Memory B cell (primary cell): Measurements from ENCODE around the gene PIK3R1.

Experiments used
- ATAC-seq: fragments of 150-1000 bp; cut with Tn5 transposase; 2 replicates; pipeline ENCODE4 v1.10.0; 2021; ENCODE audit warnings: low read depth, mild to moderate bottlenecking, moderate library complexity
- DNase-seq, 2 donors: peaks; one replicate each; pipeline ENCODE4 v3.0.0; 2022; ENCODE audit warnings: low spot score in 2 of 2
- H3K27ac Mint-ChIP-seq: one replicate; pipeline ENCODE4 v1.8.0; 2022; ENCODE audit warnings: mild to moderate bottlenecking, moderate library complexity, mixed read lengths
- H3K27me3 Mint-ChIP-seq: one replicate; pipeline ENCODE4 v1.8.0; 2022; ENCODE audit warnings: mixed read lengths
- H3K36me3 Mint-ChIP-seq: one replicate; pipeline ENCODE4 v1.8.0; 2022; ENCODE audit warnings: mild to moderate bottlenecking, mixed read lengths
- H3K4me1 Mint-ChIP-seq: one replicate; pipeline ENCODE4 v1.8.0; 2022; ENCODE audit warnings: mixed read lengths
- H3K4me3 Mint-ChIP-seq: one replicate; pipeline ENCODE4 v1.8.0; 2022; ENCODE audit warnings: mild to moderate bottlenecking, moderate library complexity, mixed read lengths
- H3K9me3 Mint-ChIP-seq: one replicate; pipeline ENCODE4 v1.8.0; 2022; ENCODE audit warnings: mixed read lengths

Gene PIK3R1

GRCh38 chr5:68285851-68286611 lies 70.5 kb downstream of the PIK3R1 start:
- Mint-ChIP-seq H3K27ac (peak overlapping the region; percentile 91), H3K36me3 (peaks cover 7% of the 10 kb centered on the region), H3K9me3 (no peaks in the 10 kb centered on the region), H3K4me3 (no peak overlapping the region), H3K27me3 (no peaks in the 10 kb centered on the region), H3K4me1 (peaks cover 25% of the 10 kb centered on the region)
- peak in 1 of 2 donors; percentile 51 for DNase-seq
- no peak for ATAC-seq

- no peak for ATAC-seq
- no peak overlapping the region for H3K27ac Mint-ChIP-seq
- H3K9me3 Mint-ChIP-seq: no peaks in the 10 kb centered on the region
- peaks cover 25% of the 10 kb centered on the region for H3K4me1 Mint-ChIP-seq
- DNase-seq: no peak
- no peaks in the 10 kb centered on the region for H3K27me3 Mint-ChIP-seq
- H3K4me3 Mint-ChIP-seq: no peak overlapping the region
- H3K36me3 Mint-ChIP-seq: peaks cover 6% of the 10 kb centered on the region
Measured at GRCh38 chr5:68286612-68286912, 71.0 kb downstream of the PIK3R1 start.

GRCh38 chr5:68287631-68287975 lies 72.0 kb downstream of the PIK3R1 start:
- peak overlapping the region; percentile 87 for H3K4me3 Mint-ChIP-seq

GRCh38 chr5:68287976-68288706 lies 72.6 kb downstream of the PIK3R1 start:
- DNase-seq: peak in 1 of 2 donors; percentile 23
- peaks cover 25% of the 10 kb centered on the region for H3K4me1 Mint-ChIP-seq
- H3K36me3 Mint-ChIP-seq: peaks cover 7% of the 10 kb centered on the region
- peak overlapping the region; percentile 87 for H3K4me3 Mint-ChIP-seq
- H3K27ac Mint-ChIP-seq: peak overlapping the region; percentile 79
- no peaks in the 10 kb centered on the region for H3K9me3 Mint-ChIP-seq
- no peaks in the 10 kb centered on the region for H3K27me3 Mint-ChIP-seq
- peak; percentile 65 for ATAC-seq

More at GRCh38 chr5:68287631-68287975, 72.0 kb downstream of the PIK3R1 start:
- Mint-ChIP-seq H3K4me1 (peaks cover 25% of the 10 kb centered on the region), H3K9me3 (no peaks in the 10 kb centered on the region), H3K27me3 (no peaks in the 10 kb centered on the region), H3K36me3 (peaks cover 7% of the 10 kb centered on the region), H3K27ac (peak overlapping the region; percentile 79)
- ATAC-seq (no peak), DNase-seq (no peak)

GRCh38 chr5:68288707-68289134 lies 73.2 kb downstream of the PIK3R1 start:
- DNase-seq (no peak), ATAC-seq (peak; percentile 18)
- Mint-ChIP-seq H3K27me3 (no peaks in the 10 kb centered on the region), H3K4me1 (peaks cover 25% of the 10 kb centered on the region), H3K27ac (no peak overlapping the region), H3K9me3 (no peaks in the 10 kb centered on the region), H3K4me3 (peak overlapping the region; percentile 87), H3K36me3 (peaks cover 7% of the 10 kb centered on the region)

GRCh38 chr5:68289498-68289897 lies 73.9 kb downstream of the PIK3R1 start:
- H3K27ac Mint-ChIP-seq: no peak overlapping the region
- H3K4me3 Mint-ChIP-seq: no peak overlapping the region
- no peaks in the 10 kb centered on the region for H3K9me3 Mint-ChIP-seq
- H3K27me3 Mint-ChIP-seq: no peaks in the 10 kb centered on the region
- DNase-seq (no peak), ATAC-seq (no peak)
- H3K36me3 Mint-ChIP-seq: peaks cover 10% of the 10 kb centered on the region
- H3K4me1 Mint-ChIP-seq: peaks cover 25% of the 10 kb centered on the region

- Mint-ChIP-seq H3K27ac (peak overlapping the region; percentile 60), H3K36me3 (peaks cover 15% of the 10 kb centered on the region), H3K9me3 (no peaks in the 10 kb centered on the region), H3K4me1 (peaks cover 26% of the 10 kb centered on the region), H3K27me3 (no peaks in the 10 kb centered on the region), H3K4me3 (no peak overlapping the region)
- no peak for DNase-seq
- no peak for ATAC-seq
Measured at GRCh38 chr5:68290260-68290674, 74.7 kb downstream of the PIK3R1 start.

GRCh38 chr5:68290847-68291246 lies 75.3 kb downstream of the PIK3R1 start:
- no peaks in the 10 kb centered on the region for H3K9me3 Mint-ChIP-seq
- H3K4me1 Mint-ChIP-seq: peaks cover 22% of the 10 kb centered on the region
- H3K27me3 Mint-ChIP-seq: no peaks in the 10 kb centered on the region
- no peak for DNase-seq
- H3K4me3 Mint-ChIP-seq: no peak overlapping the region
- H3K27ac Mint-ChIP-seq: no peak overlapping the region
- no peak for ATAC-seq
- H3K36me3 Mint-ChIP-seq: peaks cover 18% of the 10 kb centered on the region

- H3K36me3 Mint-ChIP-seq: peaks cover 27% of the 10 kb centered on the region
- H3K27ac Mint-ChIP-seq: no peak overlapping the region
- no peaks in the 10 kb centered on the region for H3K9me3 Mint-ChIP-seq
- no peaks in the 10 kb centered on the region for H3K27me3 Mint-ChIP-seq
- peaks cover 11% of the 10 kb centered on the region for H3K4me1 Mint-ChIP-seq
- H3K4me3 Mint-ChIP-seq: no peak overlapping the region
- ATAC-seq (no peak), DNase-seq (no peak)
Measured at GRCh38 chr5:68292316-68292715, 76.8 kb downstream of the PIK3R1 start.

- H3K9me3 Mint-ChIP-seq: no peaks in the 10 kb centered on the region
- peaks cover 5% of the 10 kb centered on the region for H3K4me1 Mint-ChIP-seq
- no peak overlapping the region for H3K4me3 Mint-ChIP-seq
- no peak for DNase-seq
- peaks cover 35% of the 10 kb centered on the region for H3K36me3 Mint-ChIP-seq
- no peaks in the 10 kb centered on the region for H3K27me3 Mint-ChIP-seq
- ATAC-seq: no peak
- no peak overlapping the region for H3K27ac Mint-ChIP-seq
Measured at GRCh38 chr5:68295772-68296171, 80.2 kb downstream of the PIK3R1 start.

GRCh38 chr5:68296895-68297294 lies 81.3 kb downstream of the PIK3R1 start:
- Mint-ChIP-seq H3K9me3 (no peaks in the 10 kb centered on the region), H3K36me3 (peaks cover 35% of the 10 kb centered on the region), H3K27me3 (no peaks in the 10 kb centered on the region), H3K4me1 (peaks cover 3% of the 10 kb centered on the region), H3K27ac (no peak overlapping the region), H3K4me3 (no peak overlapping the region)
- ATAC-seq (no peak), DNase-seq (no peak)

- peaks cover 5% of the 10 kb centered on the region for H3K4me1 Mint-ChIP-seq
- no peak overlapping the region for H3K4me3 Mint-ChIP-seq
- H3K9me3 Mint-ChIP-seq: no peaks in the 10 kb centered on the region
- DNase-seq (no peak), ATAC-seq (no peak)
- H3K36me3 Mint-ChIP-seq: peaks cover 33% of the 10 kb centered on the region
- no peak overlapping the region for H3K27ac Mint-ChIP-seq
- no peaks in the 10 kb centered on the region for H3K27me3 Mint-ChIP-seq
Measured at GRCh38 chr5:68297656-68298055, 82.1 kb downstream of the PIK3R1 start.

GRCh38 chr5:68298479-68298878 lies 82.9 kb downstream of the PIK3R1 start:
- no peaks in the 10 kb centered on the region for H3K27me3 Mint-ChIP-seq
- H3K4me1 Mint-ChIP-seq: peaks cover 5% of the 10 kb centered on the region
- no peaks in the 10 kb centered on the region for H3K9me3 Mint-ChIP-seq
- H3K36me3 Mint-ChIP-seq: peaks cover 33% of the 10 kb centered on the region
- DNase-seq (no peak), ATAC-seq (no peak)
- peak overlapping the region; percentile 41 for H3K27ac Mint-ChIP-seq
- no peak overlapping the region for H3K4me3 Mint-ChIP-seq

- peak overlapping the region; percentile 41 for H3K27ac Mint-ChIP-seq
- H3K27me3 Mint-ChIP-seq: no peaks in the 10 kb centered on the region
- H3K4me3 Mint-ChIP-seq: no peak overlapping the region
- H3K4me1 Mint-ChIP-seq: peaks cover 5% of the 10 kb centered on the region
- no peaks in the 10 kb centered on the region for H3K9me3 Mint-ChIP-seq
- ATAC-seq (no peak), DNase-seq (no peak)
- peaks cover 33% of the 10 kb centered on the region for H3K36me3 Mint-ChIP-seq
Measured at GRCh38 chr5:68299105-68299504, 83.5 kb downstream of the PIK3R1 start.
